GM23248 (cell line): Measurements from ENCODE around the gene PDCL3. TPM values are rescaled to one million over a fixed set of nuclear protein-coding genes. Genes with fewer than 3 reads are reported as not detected.
A peak's percentile ranks its signal among the peaks of the same experiment; 100 is the strongest.

ENCODE experiments used
- DNase-seq: peaks from one replicate; pipeline ENCODE4 v3.0.0-alpha.2; 2015
- H2AFZ ChIP-seq: fragments of 200-600 bp; sonication (generic); 2 replicates; pipeline ENCODE4 v1.6.1; 2016; ENCODE audit warnings: antibody characterized with exemption
- H3F3A ChIP-seq: fragments of 200-600 bp; sonication (generic); 2 replicates; pipeline ENCODE4 v1.6.1; 2016; ENCODE audit warnings: mild to moderate bottlenecking, antibody characterized with exemption, mixed run types; ENCODE audit not compliant: insufficient read depth
- H3K27ac ChIP-seq: fragments of 200-600 bp; sonication (generic); 2 replicates; pipeline ENCODE4 v1.5.1; 2016; ENCODE audit warnings: mild to moderate bottlenecking
- H3K27me3 ChIP-seq: fragments of 200-600 bp; sonication (generic); replicated peaks from 2 replicates; pipeline ENCODE4 v1.6.1; 2016; ENCODE audit warnings: mild to moderate bottlenecking; ENCODE audit not compliant: insufficient read depth
- H3K36me3 ChIP-seq: fragments of 200-600 bp; sonication (generic); 2 replicates; pipeline ENCODE4 v1.6.1; 2016; ENCODE audit warnings: low read depth, mild to moderate bottlenecking
- H3K4me1 ChIP-seq: fragments of 200-600 bp; sonication (generic); 2 replicates; pipeline ENCODE4 v1.6.1; 2016; ENCODE audit warnings: mild to moderate bottlenecking; ENCODE audit not compliant: insufficient read depth
- H3K4me2 ChIP-seq: fragments of 200-600 bp; sonication (generic); one replicate; pipeline ENCODE4 v1.6.1; 2016; ENCODE audit warnings: mild to moderate bottlenecking; ENCODE audit not compliant: unreplicated experiment
- H3K4me3 ChIP-seq: fragments of 200-600 bp; sonication (generic); 2 replicates; pipeline ENCODE4 v1.5.1; 2016; ENCODE audit warnings: mild to moderate bottlenecking
- H3K79me2 ChIP-seq: fragments of 200-600 bp; sonication (generic); 2 replicates; pipeline ENCODE4 v1.6.1; 2016; ENCODE audit warnings: mild to moderate bottlenecking; ENCODE audit not compliant: insufficient read depth
- H3K9ac ChIP-seq: fragments of 200-600 bp; sonication (generic); 2 replicates; pipeline ENCODE4 v1.6.1; 2016; ENCODE audit warnings: mild to moderate bottlenecking
- H3K9me2 ChIP-seq: fragments of 200-600 bp; sonication (generic); 2 replicates; pipeline ENCODE4 v1.6.1; 2016; ENCODE audit warnings: mixed run types, mild to moderate bottlenecking, moderate library complexity; ENCODE audit not compliant: insufficient read depth
- H3K9me3 ChIP-seq: fragments of 200-600 bp; sonication (generic); one replicate; pipeline ENCODE4 v1.6.1; 2017; ENCODE audit warnings: low read depth
- H4K20me1 ChIP-seq: fragments of 200-600 bp; sonication (generic); 2 replicates; pipeline ENCODE4 v1.6.0; 2016; ENCODE audit not compliant: insufficient read depth
- EZH2 ChIP-seq: fragments of 200-600 bp; sonication (generic); IDR thresholded peaks from 2 replicates; pipeline ENCODE4 v1.6.1; 2018; ENCODE audit warnings: antibody characterized with exemption, mild to moderate bottlenecking; ENCODE audit not compliant: insufficient read depth, poor library complexity, severe bottlenecking
- EZH2phosphoT487 ChIP-seq: fragments of 200-600 bp; sonication (generic); IDR thresholded peaks from 2 replicates; pipeline ENCODE4 v1.6.1; 2018; ENCODE audit warnings: antibody characterized with exemption, moderate library complexity, mild to moderate bottlenecking, low read depth; ENCODE audit not compliant: insufficient read depth
- WGBS, 2 experiments: methylation state at CpG; one replicate each; pipeline ENCODE4 v1.1.6; 2015 to 2017; ENCODE audit warnings: low lambda C conversion rate in 2 of 2, low coverage in 1 of 2; ENCODE audit errors: missing lambda C conversion rate in 2 of 2; 5-methylcytosine and 5-hydroxymethylcytosine counted together
- in situ Hi-C: fragments of 300-500 bp; cut with MboI; formaldehyde crosslinking; loops from 2 replicates; pipeline ENCODE4 v1.15.0; 2020
- polyA plus RNA-seq: library from polyadenylated mRNA; unstranded; fragments of >200 nt; fragmentation: Nextera tagmentation; extraction: Ambion mirVana; gene quantifications from 2 replicates; pipeline ENCODE4 v1.2.1, GENCODE V29; 2016
- total RNA-seq: library from RNA; depleted of rRNA; stranded (reverse); fragments of >200 nt; shearing (Covaris generic); gene quantifications from 2 replicates; pipeline ENCODE4 v1.2.3, GENCODE V29; 2014

PDCL3 gene
- total and polyA plus RNA-seq, 2 experiments from 2014 or later, result 12.1 to 33.1 TPM

- no peak overlapping the region for H2AFZ ChIP-seq
- H3F3A ChIP-seq, result peaks cover 12% of the 10 kb centered on the region; the same call in 1 of the 2 replicates
- no peaks in the 10 kb centered on the region for H3K36me3 ChIP-seq
- 81 to 84% methylated on average over 6 to 9 of the region's 9 CpGs for WGBS, 2 experiments
- H3K4me1 ChIP-seq, result no peaks in the 10 kb centered on the region
- no peaks in the 10 kb centered on the region for H3K9me3 ChIP-seq
- no peak overlapping the region for H3K4me2 ChIP-seq
- in situ Hi-C loops, result no loop called here
- H3K9ac ChIP-seq, result no peak overlapping the region
- H3K79me2 ChIP-seq, result peaks cover 19% of the 10 kb centered on the region
- H4K20me1 ChIP-seq, result no peaks in the 10 kb centered on the region
- H3K9me2 ChIP-seq, result no peaks in the 10 kb centered on the region
- no peak for DNase-seq
- H3K27me3 ChIP-seq, result no peaks in the 10 kb centered on the region
- H3K27ac ChIP-seq, result no peak overlapping the region
- no peak overlapping the region for H3K4me3 ChIP-seq
- no peak for TF ChIP-seq EZH2phosphoT487
- no peak for TF ChIP-seq EZH2
Observed at GRCh38 chr2:100560216-100560830, 2.5 kb upstream of the PDCL3 start.

- Histone ChIP-seq H3K79me2 (peaks cover 19% of the 10 kb centered on the region), H3F3A (peaks cover 12% of the 10 kb centered on the region; the same call in 1 of the 2 replicates), H3K4me1 (no peaks in the 10 kb centered on the region), H3K9me3 (no peaks in the 10 kb centered on the region), H3K9ac (no peak overlapping the region), H3K27ac (no peak overlapping the region), H4K20me1 (no peaks in the 10 kb centered on the region), H2AFZ (0 out of 2 replicates have a peak overlapping the region, but pooled peaks have one; percentile 93), H3K4me2 (no peak overlapping the region), H3K9me2 (no peaks in the 10 kb centered on the region), H3K27me3 (no peaks in the 10 kb centered on the region), H3K36me3 (no peaks in the 10 kb centered on the region), H3K4me3 (no peak overlapping the region)
- in situ Hi-C loops, result no loop called here
- no peak for DNase-seq
- WGBS, 2 experiments, result 77 to 78% methylated on average over 4 of the region's 4 CpGs
- no peak for TF ChIP-seq EZH2phosphoT487
- no peak for TF ChIP-seq EZH2
Observed at GRCh38 chr2:100561191-100561590, 1.6 kb upstream of the PDCL3 start.

GRCh38 chr2:100563407-100564247, 834 bp downstream of the PDCL3 start:
- no peaks in the 10 kb centered on the region for H3K36me3 ChIP-seq
- peak; percentile 23 for DNase-seq

GRCh38 chr2:100568989-100569388, 6.2 kb downstream of the PDCL3 start:
- Histone ChIP-seq H3K4me1 (no peaks in the 10 kb centered on the region), H3K9me2 (no peaks in the 10 kb centered on the region), H3K79me2 (peaks cover 10% of the 10 kb centered on the region), H3K9ac (no peak overlapping the region), H3K4me3 (no peak overlapping the region), H3K36me3 (no peaks in the 10 kb centered on the region; the same call in 1 of the 2 replicates), H4K20me1 (no peaks in the 10 kb centered on the region), H3F3A (no peaks in the 10 kb centered on the region), H3K27me3 (no peaks in the 10 kb centered on the region), H3K9me3 (no peaks in the 10 kb centered on the region), H3K4me2 (no peak overlapping the region), H3K27ac (no peak overlapping the region), H2AFZ (no peak overlapping the region)
- in situ Hi-C loops, result no loop called here
- TF ChIP-seq EZH2phosphoT487 (no peak), EZH2 (no peak)
- WGBS, 2 experiments, result 90 to 91% methylated on average over 6 of the region's 6 CpGs
- DNase-seq, result no peak

More at GRCh38 chr2:100563407-100564247, 834 bp downstream of the PDCL3 start:
- H3K27ac ChIP-seq, result peak overlapping the region; percentile 83
- peak overlapping the region; percentile 93 for H2AFZ ChIP-seq
- H3K4me2 ChIP-seq, result peak overlapping the region; percentile 89
- in situ Hi-C loops, result no loop called here
- H4K20me1 ChIP-seq, result no peaks in the 10 kb centered on the region
- no peaks in the 10 kb centered on the region for H3K9me2 ChIP-seq
- no peak for TF ChIP-seq EZH2phosphoT487
- TF ChIP-seq EZH2, result no peak
- H3F3A ChIP-seq, result peaks cover 12% of the 10 kb centered on the region; the same call in 1 of the 2 replicates
- no peaks in the 10 kb centered on the region for H3K27me3 ChIP-seq
- H3K4me3 ChIP-seq, result peak overlapping the region; percentile 89
- no peaks in the 10 kb centered on the region for H3K9me3 ChIP-seq
- peak overlapping the region; percentile 93 for H3K9ac ChIP-seq
- H3K4me1 ChIP-seq, result no peaks in the 10 kb centered on the region
- peaks cover 19% of the 10 kb centered on the region for H3K79me2 ChIP-seq
- 13 to 16% methylated on average over 18 to 23 of the region's 24 CpGs for WGBS, 2 experiments
